HL-60/S4 treated with phorbol 12-myristate 13-acetate at 8.2 ng/mL for 4 days and 3 days (cell line): Measurements from ENCODE around the gene ADPRH.
"Not testable (repeated sequence)": the region's sequence is repeated elsewhere in the genome, so short reads cannot be mapped to it uniquely, and the experiment has no call there.

ENCODE experiments used
- in situ Hi-C: fragments of 300-500 bp; cut with MboI; formaldehyde crosslinking; loops from 2 replicates; pipeline ENCODE4 v1.15.0; 2022; ENCODE audit warnings: low sequenced_read_pairs

Gene ADPRH

DNA sequence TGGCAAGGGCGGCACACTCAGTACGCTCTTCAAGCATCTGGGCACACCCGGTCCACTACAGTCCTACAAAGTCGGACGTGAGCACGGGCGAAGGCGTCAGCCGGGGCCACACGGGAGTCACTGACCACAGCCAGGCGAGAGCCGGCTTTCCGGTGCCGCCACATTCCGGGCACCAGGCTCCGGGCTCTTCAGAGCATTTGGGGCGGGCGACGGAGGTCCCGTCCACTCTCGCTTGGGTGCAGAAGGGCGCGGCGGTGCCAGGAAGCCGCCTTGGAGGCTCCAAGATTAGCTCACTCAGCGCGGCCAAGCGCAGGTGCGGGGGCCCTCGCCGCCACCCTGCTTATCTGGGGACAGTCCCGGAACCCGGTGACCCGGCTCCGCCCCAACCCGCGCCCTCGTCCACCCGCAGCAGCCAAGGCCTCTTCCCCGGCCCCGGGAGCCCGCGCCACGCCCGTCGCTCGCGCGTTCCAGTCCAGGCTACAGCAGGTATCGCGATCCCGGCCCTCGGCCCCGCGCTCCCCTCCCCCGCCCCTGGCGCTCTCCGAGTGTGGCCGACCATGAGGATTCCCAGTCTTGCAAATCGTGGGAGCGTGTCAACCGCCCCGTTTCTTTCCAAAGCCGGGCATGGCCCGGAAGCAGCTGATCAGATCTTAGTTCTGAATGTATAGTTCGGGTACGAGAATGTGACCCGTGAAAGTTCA, at the start of gene ADPRH:
Gene ADPRH, plus strand, starts transcription at position 127 of the 701 bp plus-strand sequence. CDS start 2,678 bp downstream, outside the sequence.
- in situ Hi-C loops: no loop called here

DNA sequence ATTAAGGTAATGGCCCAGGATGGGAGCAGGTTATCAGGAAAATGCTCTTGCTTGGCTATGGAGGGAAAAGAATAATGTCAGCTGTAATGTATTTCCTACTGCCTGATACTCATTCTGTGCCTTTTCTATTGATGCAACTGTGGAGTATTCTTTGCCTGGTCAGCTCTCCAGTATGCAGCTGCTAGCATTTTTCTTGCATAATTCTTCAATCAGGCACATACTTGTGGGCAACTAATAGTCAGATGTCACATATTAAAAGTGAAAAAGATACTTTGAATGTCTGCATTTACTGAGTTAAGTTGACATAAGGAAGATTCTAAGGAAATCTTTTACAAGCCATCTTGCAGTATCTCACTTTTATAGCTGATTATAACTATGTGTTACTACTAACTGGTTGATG, 49.4 kb upstream of the ADPRH start:
- in situ Hi-C loops: no loop called here

DNA sequence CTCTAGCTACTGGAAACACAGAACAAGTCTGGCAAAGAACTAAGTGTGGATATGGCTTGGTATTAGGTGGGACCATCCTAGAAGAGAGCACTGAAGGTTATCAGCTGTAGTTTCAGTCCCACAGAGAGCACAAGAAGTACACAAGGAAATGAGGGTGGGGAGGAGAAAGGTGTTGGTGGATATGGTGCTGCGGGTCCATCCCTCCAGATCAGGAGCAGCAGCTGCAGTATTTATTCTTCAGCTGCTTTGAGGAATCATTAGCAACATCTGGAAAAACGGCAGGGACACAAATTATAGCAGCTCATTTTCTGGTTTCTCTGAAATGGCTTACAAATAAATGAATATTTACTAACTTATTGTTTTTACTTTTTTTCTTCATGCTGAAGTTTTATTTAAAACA, 48.8 kb upstream of the ADPRH start:
- in situ Hi-C loops: no loop called here

DNA sequence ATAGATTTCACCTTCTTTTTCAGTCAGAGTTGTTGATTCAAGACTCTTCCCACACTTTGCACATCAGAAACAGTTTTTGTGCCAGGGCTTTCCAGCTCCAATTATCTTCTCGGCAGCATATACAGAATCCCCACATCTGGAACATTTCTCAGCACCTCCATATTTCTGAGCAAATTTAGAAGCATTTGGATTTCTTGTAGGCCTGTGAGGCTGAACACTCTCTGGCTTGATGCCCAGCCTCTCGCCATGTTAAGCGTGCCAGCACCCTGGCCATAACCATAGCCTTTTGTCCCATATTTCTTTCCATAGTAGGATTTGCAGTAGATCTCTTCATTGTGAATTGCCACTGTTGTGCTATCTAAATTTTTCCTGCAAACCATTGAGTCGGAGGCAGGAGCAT, 48.1 kb upstream of the ADPRH start:
- in situ Hi-C loops: no loop called here

DNA sequence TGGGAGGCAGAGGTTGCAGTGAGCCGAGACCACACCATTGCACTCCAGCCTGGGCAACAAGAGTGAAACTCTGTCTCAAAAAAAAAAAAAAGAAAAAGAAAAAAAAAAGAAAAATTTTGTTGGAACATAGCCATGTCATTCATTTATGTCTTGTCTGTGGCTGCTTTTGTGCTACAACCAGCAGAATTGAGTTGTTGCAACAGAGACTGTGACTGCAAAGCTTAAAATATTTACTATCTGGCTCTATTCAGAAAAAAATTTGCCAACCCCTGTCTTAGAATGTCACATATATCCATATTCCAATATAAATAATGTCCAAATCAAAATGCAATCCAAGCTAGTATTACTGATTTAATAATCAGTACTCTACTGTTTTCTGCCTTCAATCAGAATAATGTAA, 45.0 kb upstream of the ADPRH start:
- in situ Hi-C loops: no loop called here

DNA sequence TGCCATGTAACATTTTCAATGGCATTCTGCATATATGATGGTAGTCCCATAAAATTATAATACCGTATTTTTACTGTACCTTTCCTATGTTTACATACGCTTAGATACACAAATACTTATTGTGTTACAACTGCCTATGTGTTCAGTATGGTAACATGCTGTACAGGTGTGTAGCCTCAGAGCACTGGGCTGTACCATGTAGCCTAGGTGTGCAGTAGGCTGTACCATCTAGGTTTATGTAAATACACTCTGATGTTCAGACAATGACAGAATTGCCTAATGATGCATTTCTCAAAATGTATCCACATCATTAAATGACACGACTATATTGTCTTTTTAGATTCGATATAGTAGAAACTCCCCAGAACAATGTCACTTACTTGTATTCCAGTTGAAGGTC, 42.5 kb upstream of the ADPRH start:
- in situ Hi-C loops: no loop called here

DNA sequence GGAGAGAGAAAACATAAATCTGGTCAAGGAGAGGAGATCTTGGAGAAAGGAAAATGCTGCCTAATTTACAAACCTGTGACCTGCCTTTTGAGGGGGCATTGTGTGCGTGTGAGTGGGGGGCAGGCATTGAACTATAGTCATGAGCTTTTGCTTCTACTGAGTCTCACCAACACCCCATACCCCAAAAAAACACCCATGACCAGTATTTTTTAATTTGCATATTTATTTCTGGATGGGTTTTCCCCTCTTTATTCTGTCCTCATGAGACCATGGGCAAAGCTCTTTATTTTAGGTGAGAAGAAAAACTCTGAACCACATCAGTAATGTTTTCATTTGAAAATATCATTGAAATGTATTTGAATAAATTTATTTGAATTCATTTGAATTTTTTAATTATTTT, 40.5 kb upstream of the ADPRH start:
- in situ Hi-C loops: no loop called here

DNA sequence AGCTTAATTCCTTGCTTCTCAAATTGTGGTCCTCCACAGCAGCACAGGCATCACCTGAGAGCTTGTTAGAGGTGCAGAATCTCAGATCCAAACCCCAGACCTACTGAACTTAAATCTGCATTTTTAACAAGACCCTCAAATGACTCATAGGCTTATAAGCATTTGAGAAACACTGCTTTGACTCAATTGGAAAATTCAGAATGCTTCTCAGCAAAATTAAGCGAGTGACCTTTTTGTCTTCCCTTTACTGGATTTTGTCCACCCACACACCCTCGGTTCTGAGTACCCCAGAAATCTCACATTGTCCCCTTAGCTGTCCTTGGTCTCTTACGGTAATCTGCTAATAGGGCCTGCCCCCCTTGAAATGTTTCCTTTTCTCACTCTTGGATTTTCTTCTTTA, 37.7 kb upstream of the ADPRH start:
- in situ Hi-C loops: no loop called here

GRCh38 chr3:119542168-119542767, 37.0 kb upstream of the ADPRH start:
- in situ Hi-C loops: no loop called here

GRCh38 chr3:119543147-119543546, 36.1 kb upstream of the ADPRH start:
- in situ Hi-C loops: no loop called here

- in situ Hi-C loops: no loop called here
Observed at GRCh38 chr3:119547227-119547626, 32.1 kb upstream of the ADPRH start.

DNA sequence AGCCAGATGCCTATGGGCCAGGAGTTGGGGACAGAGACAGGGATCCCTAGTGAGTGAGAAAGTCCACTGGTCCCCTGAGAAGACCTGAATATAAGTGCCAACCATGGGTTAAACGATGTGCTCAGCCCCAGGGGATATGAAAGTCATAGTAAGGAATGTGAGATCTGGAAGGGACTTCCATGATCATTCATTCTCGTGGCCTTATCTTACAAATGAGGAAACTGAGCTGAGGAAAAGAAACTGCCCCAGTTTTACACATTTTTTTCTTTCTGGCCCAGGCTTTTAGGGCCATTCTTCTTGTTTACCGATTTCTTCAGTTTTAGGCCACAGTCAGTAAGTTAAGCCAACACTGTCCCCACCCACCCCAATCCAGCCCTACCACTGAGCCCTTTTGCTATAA, 31.0 kb upstream of the ADPRH start:
- in situ Hi-C loops: no loop called here

DNA sequence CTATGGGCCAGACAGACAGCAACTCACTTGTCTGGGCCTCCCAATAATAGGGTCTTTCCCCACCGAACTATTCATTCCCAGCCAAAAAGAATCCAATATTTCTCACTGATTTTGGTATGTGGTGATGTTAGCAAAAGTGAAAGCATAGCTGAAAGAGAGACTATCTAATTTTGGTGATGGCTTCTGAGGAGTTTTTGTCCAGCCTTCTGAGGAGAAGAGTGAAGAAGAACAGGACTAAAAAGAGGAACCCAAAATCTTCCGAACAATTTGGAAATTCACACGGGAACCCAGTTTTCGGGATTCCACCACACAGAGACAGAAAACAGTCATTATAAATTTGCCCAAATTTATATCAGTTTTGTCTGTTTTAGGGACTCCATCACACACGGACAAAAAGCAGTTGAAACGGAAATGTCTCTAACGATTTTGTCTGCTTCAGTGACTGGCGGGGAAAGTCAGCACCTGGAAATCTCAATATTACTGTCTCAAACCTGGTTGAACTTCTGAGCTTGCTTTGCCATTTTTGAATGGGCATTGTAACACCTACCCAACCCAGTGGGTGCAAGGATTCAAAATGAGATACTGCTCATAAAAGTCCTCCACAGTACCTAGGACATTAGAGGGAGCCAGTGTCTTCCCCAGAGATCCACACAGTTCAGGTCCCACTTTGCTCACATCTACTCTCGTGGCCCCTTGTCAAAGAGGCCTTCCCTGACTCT, 28.9 kb upstream of the ADPRH start:
- in situ Hi-C loops: no loop called here

- in situ Hi-C loops: no loop called here
Observed at GRCh38 chr3:119551598-119551997, 27.7 kb upstream of the ADPRH start.

- in situ Hi-C loops: not testable (repeated sequence)
Observed at GRCh38 chr3:119552928-119553327, 26.4 kb upstream of the ADPRH start.

- in situ Hi-C loops: no loop called here
Observed at GRCh38 chr3:119553823-119554415, 25.4 kb upstream of the ADPRH start.

DNA sequence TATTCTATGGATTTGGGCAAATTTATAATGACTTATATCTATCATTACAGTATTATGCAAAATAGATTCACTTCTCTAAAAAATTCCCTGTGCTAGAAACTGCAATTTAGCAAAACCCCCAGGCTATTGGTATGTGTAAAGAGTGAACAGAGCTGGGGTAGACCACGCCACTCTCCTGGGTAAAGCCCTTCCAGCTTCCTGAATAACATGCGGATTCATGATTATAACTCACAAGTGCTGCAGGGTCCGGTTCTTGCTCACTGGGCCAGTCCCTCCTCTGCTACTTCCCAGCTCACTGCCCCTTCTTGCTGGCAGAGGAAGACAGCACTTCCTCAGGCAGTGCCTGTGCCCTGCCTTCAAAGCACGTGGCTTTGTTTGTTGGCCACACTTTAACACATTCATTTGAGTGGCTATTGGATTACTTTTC, 24.0 kb upstream of the ADPRH start:
- in situ Hi-C loops: no loop called here

DNA sequence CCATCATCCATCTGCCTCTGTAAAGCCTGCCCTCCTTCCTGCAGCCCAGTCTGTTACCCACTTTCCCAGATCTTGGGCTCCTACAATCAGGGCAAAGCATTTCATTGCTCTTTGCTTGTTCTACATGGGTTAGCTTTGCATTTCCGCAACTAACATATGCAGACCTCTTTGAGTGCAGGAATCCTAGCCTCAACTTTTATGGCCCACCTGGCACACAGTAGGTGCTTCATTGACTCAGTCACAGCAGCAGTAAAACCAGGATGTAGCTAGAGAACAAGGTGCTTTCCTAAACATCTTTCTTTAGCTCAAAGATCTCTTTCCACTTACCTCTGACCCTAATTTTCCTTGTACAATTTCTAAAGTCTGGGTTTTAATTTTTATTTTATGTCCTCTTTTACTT, 23.4 kb upstream of the ADPRH start:
- in situ Hi-C loops: no loop called here

- in situ Hi-C loops: no loop called here
Observed at GRCh38 chr3:119557192-119557876, 22.0 kb upstream of the ADPRH start.

- in situ Hi-C loops: no loop called here
Observed at GRCh38 chr3:119557877-119558269, 21.4 kb upstream of the ADPRH start.

DNA sequence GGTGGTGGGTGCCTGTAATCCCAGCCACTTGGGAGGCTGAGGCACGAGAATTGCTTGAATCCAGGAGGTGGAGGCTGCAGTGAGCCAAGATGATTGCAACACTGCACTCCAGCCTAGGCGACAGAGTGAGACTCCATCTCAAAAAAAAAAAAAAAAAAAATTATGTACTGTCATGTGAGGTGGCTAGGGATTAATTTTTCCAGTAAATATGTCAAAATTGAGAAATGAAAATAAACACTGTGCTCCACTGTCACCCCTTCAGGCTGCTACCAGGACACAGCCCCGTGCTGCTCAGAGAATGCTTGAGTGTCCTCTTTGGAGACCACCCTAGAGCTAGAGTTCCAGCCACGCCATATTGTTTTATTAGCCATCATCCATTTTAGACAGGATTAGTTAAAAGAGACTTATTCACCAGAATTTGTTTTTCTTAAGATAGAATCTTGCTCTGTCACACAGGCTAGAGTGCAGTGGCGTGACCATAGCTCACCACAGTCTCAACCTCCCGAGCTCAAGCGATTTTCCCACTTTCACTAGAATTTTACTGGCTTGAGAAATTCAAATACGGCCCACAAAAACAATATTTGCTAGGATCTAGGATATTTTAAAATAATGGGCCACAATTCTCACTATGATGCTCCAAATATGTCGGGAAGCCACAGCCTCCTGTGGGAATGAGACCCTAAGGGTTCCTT, 20.5 kb upstream of the ADPRH start:
- in situ Hi-C loops: no loop called here
